Endometrium (tissue), 2 donors: ENCODE results near the gene PGS1.

Experiments used
- FAIRE-seq: peaks from 2 replicates; lab custom pipeline; 2012; peaks lifted over from hg19 to GRCh38; lab: Jason Lieb, UNC
- donor health status: control.
- donor health status: control.

The PGS1 gene

DNA sequence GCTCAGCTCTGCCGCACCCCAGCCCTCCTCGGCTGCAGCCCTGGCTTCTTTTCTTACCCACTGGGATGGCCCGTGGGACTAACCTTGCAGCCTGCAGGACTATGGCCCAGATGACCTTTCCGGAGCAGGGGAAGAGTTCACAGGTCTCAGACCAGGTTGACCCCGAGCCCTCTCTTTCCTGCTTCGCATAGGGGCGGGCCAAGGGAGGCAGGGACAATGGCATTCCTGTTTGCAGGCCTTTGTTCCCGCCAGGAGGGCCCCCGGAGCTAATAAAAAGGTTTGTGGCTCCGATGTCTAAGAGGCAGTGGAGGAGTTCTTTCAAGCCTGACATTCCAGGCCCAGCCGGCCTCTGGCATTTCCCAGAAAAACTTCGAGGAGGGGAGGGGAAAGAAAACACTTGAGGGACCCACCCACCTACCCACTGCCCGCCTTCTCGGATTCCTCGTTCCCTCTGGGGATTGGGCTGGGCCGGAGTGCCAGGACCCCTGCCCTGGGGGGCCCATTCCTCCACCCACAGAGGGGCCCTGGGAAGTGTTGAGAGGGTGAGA lies 12.8 kb upstream of the PGS1 start:
- FAIRE-seq: no peak

DNA sequence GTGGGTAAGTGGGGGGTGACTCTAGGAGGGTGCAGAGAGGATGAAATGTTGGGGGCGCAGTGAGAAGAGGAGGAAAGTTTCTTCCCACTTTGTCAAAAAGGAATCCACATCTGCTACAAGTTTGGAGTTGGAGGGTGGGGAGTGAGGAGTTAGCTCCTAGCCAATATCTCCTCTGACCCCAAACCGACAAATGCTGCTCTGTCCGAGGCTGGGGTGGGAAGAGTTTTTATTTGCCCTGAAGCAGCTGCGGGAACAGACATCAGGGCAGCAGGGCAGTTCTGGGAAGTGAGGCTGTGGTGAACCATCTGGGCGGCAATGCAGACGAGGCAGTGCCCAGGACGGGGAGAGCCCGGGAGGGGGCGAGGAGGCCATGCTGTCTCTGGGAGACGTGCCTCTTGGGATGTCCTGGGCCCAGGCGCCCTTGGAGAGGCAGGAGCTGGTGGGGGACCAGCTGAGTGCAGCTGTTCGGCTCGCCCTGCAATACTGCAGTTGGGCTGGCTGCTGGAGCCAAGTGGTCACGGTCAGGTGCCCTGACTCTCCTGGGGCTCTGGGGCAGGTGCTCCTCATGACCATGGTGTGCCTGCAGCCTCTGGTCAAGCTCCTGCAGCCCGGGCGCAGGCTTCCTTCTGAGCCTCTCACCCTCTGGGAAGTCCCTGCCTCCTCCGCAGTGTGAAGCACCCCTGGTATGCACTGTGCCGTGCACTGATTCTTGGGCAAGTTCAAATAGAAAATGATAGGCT lies 12.2 kb upstream of the PGS1 start:
- no peak for FAIRE-seq

DNA sequence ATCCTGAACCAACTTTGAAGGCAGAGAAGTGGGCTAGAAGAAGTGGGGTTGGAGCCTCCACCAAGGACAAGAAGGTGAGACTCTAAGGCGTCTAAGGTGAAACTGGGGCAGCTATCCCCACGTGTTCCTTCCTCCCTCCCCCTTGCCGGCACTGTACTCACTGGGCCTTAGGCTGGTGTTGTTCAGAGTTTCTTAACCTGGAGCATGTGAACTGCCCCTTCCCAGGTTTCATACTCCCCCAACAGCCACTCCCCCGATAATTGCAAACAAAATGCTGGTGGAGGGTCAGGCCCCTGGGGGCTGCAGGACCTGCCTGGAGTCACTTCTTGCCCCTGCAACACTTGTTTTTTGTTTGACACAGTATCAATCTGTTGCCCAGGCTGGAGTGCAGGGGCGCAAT lies 11.3 kb upstream of the PGS1 start:
- no peak for FAIRE-seq

DNA sequence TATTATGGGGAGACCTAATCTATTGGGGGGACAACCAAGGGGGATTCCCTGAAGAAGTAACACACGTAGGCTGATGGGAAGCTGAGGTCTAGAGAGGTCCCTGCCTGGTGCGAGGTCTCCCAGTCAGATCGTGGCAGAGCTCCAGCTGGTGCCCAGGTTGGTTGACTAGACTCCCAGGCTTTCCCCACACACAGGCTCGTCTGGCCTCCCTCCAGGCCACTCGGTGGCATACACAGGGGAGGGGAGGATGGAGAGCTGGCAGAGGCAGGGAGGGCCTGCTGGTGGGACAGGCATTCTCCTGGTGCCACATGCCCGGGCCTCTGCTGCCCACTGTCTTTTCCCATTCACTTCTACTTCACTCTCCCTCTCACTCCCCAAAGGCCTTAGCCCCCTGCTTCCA lies 10.1 kb upstream of the PGS1 start:
- FAIRE-seq: no peak

DNA sequence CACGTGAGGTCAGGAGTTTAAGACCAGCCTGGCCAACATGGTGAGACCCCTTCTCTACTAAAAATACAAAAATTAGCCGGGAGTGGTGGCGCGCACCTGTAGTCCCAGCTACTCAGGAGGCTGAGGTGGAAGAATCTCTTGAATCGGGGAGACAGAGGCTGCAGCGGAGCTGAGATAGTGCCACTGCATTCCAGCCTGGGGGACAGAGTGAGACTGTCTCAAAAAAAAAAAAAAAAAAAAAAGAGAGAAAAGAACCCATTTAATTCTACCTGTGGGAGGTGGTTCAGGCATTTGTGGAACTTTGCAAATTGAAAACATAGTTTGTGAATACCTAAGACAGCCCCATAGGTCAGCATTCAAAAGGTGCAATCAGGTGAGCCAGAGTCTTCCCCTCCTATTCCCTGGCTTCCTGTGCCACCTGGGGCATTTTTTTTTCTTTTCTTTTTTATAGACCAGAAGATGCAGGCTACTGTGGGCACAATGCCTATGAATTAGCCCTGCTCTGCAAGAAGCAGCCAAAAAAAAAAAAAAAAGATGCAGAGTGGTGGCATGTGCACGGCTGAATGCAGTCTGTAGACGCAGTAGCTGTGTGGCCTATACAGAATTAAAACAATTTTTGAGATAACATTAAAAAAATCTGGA lies 9.5 kb upstream of the PGS1 start:
- no peak for FAIRE-seq

DNA sequence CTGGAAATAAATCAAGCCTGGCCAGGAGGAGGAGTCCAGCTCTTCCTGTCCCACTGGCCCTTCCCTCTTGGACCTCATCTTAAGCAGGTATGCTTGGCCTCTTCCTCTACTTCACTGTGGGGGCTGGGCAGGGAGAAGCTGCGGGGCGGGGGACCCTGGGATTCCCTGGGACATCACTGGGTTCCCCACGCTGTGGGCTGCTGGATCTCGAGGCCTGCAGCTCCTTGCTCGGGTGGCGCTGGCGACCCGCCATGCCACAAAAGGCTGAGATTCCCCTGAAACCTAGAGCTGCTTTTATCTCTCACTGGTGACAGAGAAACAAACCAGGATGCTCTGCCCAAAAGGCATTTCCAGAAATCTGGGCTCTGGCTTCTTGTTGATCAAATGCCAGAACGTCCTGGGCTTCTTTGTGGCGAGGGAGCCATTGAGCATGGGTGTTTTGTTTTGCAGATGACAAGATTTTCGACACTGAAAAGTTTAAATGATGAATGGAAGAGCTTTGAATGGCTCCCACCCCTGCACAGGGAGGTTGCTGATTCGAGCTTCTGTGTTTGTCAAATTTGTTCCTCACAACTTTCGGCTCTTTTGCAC lies 8.6 kb upstream of the PGS1 start:
- no peak for FAIRE-seq

DNA sequence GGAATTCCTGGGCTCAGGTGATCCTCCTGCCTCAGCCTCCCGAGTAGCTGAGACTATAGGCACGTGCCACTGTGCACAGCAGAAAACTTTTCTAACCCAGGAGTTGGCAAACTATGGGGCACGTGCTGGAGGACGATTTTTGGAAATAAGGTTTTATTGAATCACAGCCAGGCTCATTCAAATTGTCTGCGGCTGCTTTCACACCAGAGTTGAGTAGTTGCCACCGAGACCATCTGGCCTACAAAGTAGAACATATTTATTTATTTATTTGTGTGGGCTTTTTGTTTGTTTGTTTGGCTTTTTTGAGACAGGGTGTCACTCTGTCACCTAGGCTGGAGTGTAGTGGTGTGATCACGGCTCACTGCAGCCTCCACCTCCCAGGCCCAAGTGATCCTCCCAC lies 7.4 kb upstream of the PGS1 start:
- no peak for FAIRE-seq

DNA sequence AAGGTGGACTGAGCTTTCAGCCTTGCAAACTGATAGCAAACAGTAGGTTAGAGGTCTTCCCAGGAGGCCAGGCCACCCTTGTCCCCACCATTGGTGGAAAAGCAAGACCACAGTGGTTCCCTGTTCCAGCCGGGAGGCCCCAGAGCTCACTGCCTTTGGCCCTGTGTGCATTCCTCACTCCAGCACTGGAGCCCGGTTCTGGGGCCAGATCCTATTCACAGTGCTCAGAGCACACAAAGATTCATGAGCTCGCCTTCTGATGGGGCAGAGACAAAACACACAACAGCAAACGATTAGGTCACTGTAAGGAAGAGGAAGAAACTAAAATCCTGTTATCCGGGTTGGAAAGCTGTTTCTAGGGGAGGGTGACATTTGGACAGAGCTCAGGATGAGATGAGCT lies 5.6 kb upstream of the PGS1 start:
- FAIRE-seq: no peak

DNA sequence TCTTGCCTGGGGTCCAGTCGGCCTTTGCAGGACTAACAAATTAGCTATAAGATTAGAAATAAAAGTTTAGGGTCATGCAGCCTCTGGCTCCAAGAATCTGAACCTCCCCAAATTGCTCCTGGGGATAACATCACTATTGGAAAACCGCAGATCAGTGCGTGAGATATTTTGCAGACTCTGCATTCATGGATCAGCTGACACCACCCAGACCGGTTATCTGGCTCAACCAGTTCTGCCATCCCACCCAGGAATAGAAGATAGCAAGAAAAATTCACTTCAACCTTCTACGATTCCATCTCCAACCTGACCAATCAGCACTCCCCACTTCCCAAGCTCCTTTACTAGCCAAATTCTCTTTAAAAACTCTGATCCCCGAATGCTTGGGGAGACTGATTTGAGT lies 4.3 kb upstream of the PGS1 start:
- no peak for FAIRE-seq

DNA sequence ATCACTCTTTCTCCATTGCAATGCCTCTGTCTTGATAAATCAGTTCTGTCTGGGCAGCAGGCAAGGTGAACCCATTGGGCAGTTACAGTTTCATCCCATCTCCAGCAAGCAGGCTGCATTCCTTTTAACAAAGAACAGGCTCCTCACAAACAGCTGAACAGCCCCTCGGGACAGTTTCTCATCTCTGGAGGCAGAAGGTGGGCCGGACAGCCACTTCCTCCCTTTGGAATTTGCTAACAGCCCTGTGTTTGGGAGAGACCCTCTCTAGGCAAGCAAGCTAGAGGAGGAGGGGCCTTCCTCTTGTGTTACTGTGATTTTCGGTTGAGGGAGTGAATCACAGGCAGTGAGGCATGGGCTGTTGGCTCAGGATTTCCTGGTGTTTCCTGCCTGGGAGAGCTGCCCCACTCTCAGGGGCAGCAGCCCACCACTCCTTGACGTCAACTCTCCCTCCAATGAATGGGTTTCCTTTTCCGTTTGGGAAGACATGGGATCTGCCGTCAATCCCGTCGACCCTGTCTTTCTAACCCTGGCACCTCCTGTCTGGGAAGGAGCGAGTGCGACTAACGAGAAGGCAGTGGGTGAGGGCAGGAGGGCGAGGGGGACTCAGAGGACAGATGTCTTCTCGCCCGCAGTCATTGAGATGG lies 3.7 kb upstream of the PGS1 start:
- FAIRE-seq: no peak

DNA sequence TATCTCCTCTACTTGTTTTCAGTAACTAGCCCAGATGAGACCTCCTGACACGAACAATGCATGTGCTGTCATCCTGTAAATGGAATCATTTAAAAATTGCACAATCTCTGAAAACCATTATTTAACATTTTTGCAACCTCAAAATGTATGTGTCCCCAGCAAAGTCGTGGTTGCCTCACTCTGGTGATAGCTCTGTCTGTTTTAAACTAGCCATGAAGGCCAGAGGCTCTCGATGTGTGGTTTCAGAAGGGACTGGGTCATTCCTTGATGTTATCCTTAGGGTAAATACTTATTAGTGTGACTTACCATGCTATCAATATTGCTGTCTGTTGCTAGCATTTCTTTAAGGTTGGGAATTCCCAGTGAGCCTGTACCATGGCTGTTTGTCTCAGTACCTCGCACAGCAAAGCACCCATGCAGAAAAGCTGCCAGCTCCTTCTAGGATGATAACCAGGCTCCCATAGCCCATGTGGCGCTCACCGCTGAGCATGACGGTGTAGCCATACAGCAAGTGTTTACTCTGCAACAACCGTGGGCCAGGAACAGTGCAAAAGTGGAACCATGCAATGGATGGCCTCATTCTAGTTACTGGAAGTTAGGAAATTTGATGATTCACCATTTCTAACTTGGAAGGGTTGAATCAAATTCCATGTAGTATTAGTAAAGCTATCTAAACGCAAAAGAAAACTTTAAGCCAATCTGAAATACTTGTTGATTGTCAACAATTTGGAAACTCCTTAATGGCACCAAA lies 2.9 kb upstream of the PGS1 start:
- no peak for FAIRE-seq

DNA sequence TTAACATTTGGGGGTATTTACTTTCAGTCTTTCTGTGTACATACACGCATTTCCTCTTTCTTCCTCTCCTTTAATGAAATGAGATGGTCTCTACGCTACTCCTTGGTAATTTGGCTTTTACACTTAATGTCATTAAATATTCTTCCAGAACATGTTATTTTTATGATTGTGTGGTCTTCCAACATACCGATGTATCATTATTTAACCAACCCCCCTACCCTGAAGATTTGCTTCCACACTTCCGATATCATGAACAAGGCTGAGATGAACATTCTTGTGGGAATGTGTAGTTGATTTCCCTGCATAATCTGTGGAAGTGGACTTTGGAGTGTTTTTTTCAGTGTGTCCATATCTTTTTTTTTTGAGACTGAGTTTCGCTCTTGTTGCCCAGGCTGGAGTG lies 2.3 kb upstream of the PGS1 start:
- no peak for FAIRE-seq

DNA sequence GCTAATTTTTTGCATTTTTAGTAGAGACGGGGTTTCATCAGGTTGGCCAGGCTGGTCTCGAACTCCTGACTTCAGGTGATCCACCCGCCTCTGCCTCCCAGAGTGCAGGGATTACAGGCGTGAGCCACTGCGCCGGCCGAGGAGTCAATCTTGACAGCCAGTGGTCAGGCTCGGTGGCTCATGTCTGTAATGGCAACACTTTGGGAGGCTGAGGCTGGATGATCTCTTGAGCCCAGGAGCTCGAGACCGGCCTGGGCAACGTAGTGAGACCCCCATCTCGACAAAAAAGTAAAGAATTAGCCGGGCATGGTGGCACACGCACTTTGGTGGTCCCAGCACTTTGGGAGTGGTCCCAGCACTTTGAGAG lies 608 bp upstream of the PGS1 start:
- FAIRE-seq: no peak

DNA sequence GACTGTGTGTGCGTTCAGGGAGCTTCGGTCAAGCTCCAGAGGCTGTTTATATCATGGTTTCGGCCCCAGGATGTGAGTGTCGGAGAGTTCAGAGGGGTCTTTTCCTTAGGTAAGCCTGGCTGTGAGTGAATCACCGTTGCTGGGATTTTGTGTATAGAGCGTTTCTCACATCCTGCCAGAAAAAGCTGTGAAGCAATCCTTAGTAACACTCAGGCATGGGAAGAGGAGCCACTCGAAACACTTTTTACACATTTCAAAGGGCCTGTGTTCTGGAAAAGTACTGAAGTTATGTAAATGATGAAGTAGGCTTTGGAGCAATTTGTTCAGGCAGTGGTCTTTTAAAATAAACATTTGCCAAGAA lies 662 bp downstream of the PGS1 start:
- FAIRE-seq: no peak

DNA sequence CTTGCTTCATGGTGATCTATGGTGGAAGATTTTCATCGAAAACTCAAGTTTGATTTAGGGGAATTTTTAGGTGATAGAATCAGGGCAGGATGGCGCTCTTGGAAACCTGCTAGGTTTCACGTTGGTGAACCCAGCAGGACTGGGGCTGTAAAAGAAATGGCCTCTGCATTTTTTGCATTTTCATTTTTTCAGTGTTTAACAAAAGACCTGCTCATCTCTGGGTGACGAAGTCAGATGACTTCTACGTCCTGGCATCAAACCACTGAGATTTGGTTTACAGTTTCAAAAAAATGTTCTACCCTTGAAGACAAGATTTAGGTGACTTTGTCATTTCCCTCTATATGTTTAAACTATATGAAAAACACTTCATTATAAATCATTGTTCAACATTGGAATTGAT lies 1.9 kb downstream of the PGS1 start:
- FAIRE-seq: no peak

DNA sequence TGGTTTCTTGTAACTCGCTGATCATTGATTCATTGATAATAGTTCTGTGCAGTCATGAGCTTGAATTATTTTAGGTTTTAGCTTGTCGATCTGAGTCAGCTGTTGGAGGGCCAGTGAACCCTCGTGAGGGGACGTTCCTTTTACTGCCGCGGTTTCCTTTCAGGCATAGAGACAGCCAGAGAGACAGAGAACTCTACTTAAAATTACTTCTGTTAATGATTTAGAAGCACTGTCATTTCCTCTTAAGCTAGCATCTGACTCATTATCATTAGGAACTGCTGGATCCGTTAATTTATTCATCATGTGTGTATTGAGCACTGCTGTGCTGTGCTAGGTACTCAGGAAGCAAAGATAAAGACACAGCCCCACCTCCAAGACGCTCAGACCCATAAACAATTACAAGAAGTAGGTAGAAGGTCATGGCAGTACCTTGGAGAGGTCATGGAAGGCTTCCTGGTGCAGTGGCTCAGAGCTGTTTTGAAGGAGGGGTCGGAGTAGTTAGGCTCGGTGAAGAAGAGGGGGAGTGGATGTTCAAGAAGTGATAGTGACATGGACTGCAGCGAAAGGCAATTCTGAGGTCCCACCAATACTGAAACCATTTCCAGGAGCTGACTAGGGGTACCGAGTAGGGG lies 3.3 kb downstream of the PGS1 start:
- FAIRE-seq: no peak

DNA sequence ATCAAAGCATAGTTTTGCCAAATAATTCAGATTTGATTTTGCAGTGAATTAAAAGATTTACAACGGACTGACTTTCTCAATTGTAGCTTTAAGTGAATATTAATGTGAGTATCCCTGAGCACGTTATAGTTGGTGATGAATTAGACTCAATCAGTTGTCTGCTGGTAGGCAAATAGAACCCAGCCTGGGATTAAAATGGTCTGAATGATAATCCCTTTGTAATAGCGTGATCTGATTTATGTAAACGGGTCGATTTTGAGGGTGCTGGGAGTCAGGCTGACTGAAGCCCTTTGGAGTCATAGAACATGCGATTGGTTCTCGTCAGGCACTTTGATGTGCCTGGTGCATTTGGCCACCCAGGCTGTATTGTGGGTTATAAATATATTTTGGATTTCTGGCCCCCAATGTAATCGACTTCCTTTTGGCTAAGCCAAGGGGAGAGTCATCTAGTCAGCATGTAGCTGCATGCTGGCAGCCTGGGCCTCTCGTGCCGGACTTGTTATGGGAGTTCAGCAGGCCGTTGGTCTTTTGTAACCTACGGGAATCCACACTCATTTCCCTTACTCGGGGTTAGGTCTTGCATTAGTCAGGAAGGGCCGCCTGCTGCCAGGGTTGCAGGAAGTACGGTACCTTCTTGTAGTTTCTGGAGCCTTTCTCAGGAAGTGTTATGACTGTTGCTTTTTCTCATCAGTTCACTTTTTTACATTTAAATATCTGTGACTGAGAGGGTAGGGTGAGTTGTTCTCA lies 5.4 kb downstream of the PGS1 start:
- FAIRE-seq: no peak

DNA sequence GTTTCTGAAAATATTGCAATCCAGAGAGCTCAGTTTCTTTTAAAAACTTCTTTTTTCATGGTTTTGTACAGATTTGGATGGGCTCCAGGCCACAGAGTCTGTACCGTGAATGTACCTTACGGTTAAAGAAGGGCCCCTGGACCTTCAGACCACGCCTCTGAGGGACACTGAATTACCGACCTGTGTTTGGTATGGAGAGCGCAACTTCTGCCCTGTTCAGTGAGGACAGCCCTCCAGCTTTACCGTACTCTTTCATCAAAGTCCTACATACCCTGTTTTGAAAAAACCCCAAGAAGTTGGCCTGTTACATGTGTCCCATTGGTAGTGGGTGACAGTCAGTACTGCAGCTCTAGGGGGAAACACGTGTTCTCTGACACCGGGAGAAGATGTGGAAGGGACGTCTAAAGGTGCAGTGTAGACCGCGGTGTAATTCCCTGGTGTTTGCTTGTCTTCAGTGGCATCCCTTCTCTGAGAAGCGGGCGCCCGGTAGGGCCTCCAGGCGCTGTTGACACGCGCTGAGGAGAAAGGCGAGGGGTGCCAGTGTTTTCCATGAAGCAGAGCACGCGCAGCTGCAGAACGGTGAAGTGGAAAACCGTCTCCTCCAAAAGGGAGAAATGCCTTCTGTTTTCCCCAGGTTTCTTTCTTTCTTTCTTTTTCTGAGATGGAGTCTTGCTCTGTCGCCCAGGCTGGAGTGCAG lies 6.2 kb downstream of the PGS1 start:
- FAIRE-seq: no peak

DNA sequence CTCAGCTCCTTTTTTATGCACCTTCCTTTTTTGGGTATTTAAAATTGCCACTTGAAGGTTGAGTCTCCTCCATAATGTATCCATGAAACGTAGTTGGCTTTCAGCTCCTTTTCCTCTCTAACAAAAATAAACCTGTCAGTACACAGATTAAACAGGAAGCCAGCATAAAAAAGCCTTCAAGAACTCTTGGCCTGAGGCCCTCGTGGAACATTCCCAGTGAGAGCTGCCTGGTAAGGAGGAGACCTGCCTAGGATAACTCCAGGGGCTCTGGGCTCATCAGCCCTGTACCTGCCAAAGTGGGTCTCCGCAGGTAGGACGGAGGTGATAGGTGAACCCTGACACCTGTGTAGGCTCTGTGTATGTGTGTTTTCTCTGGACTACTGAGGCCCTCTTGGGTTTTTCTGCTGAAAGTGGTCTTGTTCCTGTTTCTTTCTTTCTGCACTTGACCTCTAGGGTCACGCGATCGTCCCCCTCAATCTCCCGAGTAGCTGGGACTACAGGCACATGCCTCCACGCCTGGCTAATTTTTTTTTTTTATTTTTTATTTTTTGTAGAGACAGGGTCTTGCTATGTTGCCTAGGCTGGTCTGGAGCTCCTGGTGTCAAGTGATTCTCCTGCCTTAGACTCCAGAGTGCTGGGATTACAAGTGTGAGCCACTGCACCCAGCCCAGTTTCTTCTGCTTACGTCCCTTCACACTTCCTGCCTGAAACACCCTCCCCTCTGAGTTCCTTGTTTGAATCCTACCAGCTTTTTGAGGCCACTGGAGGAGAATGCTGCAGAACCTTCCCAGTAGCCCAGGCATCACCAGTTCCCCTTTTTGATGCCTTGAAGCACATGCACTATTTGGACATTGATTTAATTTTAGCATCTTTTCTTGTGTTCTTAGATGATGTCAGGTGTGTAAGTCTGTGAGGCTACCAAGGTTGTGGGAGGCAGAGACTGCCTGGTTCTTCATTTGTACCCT lies 9.8 kb downstream of the PGS1 start:
- FAIRE-seq: no peak
